ENCODE measurements around the gene DDIT4. TPM values are rescaled to one million over a fixed set of nuclear protein-coding genes. Genes with fewer than 3 reads are reported as not detected.

DDIT4 gene
- total RNA-seq, 2 experiments from 2014 or later = 750 to 1,039 TPM

- H3K4me1 Mint-ChIP-seq = peaks cover 31% of the 10 kb centered on the region
- no peak for DNase-seq
- CTCF ChIA-PET = interaction anchor here (0.7 to 2.1 kb wide), 2 partner anchors 100 to 196 kb away, joined by 4 to 5 read pairs; no protein-coding TSS in a partner anchor
- no peak overlapping the region for H3K27ac Mint-ChIP-seq
- peaks cover 19% of the 10 kb centered on the region for H3K36me3 Mint-ChIP-seq (ENCODE audit: low read depth)
- no peaks in the 10 kb centered on the region for H3K9me3 Mint-ChIP-seq (ENCODE audit: low read depth)
- POLR2A ChIA-PET = no interaction called here
- no peaks in the 10 kb centered on the region for H3K27me3 Mint-ChIP-seq
- ATAC-seq = no peak
- H3K4me3 Mint-ChIP-seq = no peak overlapping the region
- intact Hi-C loops (cut with DNase I, micrococcal nuclease) = no loop called here
Observed at GRCh38 chr10:72238392-72239175, 35.1 kb upstream of the DDIT4 start.

DNA sequence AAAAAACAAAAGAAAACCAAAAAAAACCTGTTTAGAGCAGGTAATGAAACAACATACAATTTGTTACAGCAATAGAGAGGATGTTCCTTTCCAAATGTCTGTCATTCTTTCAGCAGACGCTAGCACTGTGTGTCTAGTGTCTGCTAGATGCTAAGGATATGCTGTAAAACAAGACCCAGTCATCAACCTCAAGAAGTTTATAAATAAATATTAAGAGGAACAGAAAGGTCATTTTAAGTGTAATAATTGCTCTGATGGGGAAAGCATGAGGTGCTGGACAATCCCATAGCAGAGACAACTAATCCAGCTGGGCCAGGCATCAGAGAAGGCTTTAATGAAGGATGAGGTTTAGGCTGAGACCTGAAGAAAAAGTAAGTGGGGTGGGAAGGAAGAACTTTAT, 34.3 kb upstream of the DDIT4 start:
- Mint-ChIP-seq H3K36me3 (ENCODE audit: low read depth) (peaks cover 16% of the 10 kb centered on the region), H3K4me3 (no peak overlapping the region), H3K9me3 (ENCODE audit: low read depth) (no peaks in the 10 kb centered on the region), H3K27me3 (no peaks in the 10 kb centered on the region), H3K27ac (peak overlapping the region; percentile 26), H3K4me1 (peaks cover 39% of the 10 kb centered on the region)
- intact Hi-C loops (cut with DNase I, micrococcal nuclease) = no loop called here
- ATAC-seq = no peak
- POLR2A ChIA-PET = no interaction called here
- no peak for DNase-seq
- CTCF ChIA-PET = interaction anchor here (0.6 kb wide), 2 partner anchors 10 to 98 kb away, joined by 3 read pairs; no protein-coding TSS in a partner anchor

GRCh38 chr10:72240371-72240770, 33.4 kb upstream of the DDIT4 start:
- Mint-ChIP-seq H3K9me3 (ENCODE audit: low read depth) (no peaks in the 10 kb centered on the region), H3K36me3 (ENCODE audit: low read depth) (peaks cover 11% of the 10 kb centered on the region), H3K27me3 (no peaks in the 10 kb centered on the region), H3K4me1 (peaks cover 49% of the 10 kb centered on the region), H3K27ac (no peak overlapping the region), H3K4me3 (no peak overlapping the region)
- DNase-seq = no peak
- ChIA-PET POLR2A (no interaction called here), CTCF (interaction anchor here (0.6 to 1.4 kb wide), 2 partner anchors 25 to 34 kb away, joined by 3 read pairs; no protein-coding TSS in a partner anchor)
- intact Hi-C loops (cut with DNase I, micrococcal nuclease) = loop anchor here in 1 of 2 experiments (10.0 kb wide), 1 partner anchor 276 kb away; the partner anchor contains the start of gene CHST3
- no peak for ATAC-seq

- Mint-ChIP-seq H3K36me3 (ENCODE audit: low read depth) (peaks cover 3% of the 10 kb centered on the region), H3K9me3 (ENCODE audit: low read depth) (no peaks in the 10 kb centered on the region), H3K27ac (peak overlapping the region; percentile 76), H3K4me3 (no peak overlapping the region), H3K4me1 (peaks cover 60% of the 10 kb centered on the region), H3K27me3 (no peaks in the 10 kb centered on the region)
- DNase-seq (no peak), ATAC-seq (no peak)
- CTCF ChIA-PET = interaction anchor here (0.7 to 1.4 kb wide), 3 partner anchors 19 to 138 kb away, joined by 3 read pairs; no protein-coding TSS in a partner anchor
- POLR2A ChIA-PET = interaction anchor here (0.7 kb wide), 1 partner anchor 13 kb away, joined by 14 read pairs; no protein-coding TSS in a partner anchor
- intact Hi-C loops (cut with DNase I, micrococcal nuclease) = loop anchor here in 1 of 2 experiments (10.0 kb wide), 1 partner anchor 277 kb away; the partner anchor contains the start of gene CHST3
Observed at GRCh38 chr10:72241691-72242252, 32.0 kb upstream of the DDIT4 start.

DNA sequence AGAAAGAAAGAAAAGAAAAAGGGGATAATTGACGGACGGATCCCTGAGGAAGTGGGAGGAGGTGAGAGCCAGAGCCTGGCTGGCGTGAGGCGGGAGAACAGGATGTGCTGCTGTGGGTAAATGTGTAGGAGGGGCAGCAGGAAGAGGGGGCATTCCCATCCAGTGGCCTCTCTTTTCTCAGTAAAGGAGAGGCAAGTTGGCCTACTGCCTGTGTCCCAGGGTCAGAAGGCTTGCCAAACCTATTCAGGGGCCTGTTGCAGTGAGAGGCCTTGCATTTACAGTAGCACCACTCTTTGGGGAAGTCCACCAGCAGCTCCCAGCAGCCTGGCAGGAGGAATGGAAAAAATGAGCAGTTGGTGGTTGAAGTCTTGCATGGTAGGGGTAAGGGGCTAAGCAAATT, 31.0 kb upstream of the DDIT4 start:
- intact Hi-C loops (cut with DNase I, micrococcal nuclease) = loop anchor here in 1 of 2 experiments (10.0 kb wide), 1 partner anchor 278 kb away; the partner anchor contains the start of gene CHST3

DNA sequence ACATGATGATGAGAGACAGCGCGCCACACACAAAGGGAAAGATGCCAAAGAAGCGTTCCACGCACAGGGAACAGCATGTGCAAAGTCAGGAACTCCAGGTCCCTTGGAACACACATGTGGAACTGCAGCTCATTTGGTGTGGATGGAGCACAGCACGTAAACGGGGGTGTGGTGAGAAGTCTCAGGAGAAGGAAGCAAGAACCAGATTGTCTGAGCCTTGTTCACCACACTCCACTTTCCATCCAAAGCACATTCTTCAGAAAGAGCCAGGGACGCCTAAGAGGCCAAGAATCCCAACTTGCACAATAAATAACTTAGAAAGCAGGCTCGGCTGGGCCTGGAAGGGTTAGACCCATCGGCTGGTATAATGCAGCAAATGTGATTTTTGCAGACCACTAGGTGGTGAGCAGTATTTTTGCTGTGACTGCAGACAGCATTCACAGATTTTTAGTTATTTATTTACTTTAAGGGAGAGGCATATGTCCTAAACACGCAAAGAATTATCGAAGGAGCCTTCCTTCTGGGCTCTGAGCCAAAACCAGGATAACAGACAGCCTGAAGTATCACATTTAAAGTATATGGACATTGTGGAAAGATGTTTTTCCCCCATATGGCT, 29.8 kb upstream of the DDIT4 start:
- no peaks in the 10 kb centered on the region for H3K27me3 Mint-ChIP-seq
- CTCF ChIA-PET = interaction anchor here (0.7 to 1.1 kb wide), 2 partner anchors 62 to 93 kb away, joined by 4 to 5 read pairs; no protein-coding TSS in a partner anchor
- H3K4me3 Mint-ChIP-seq = peak overlapping the region; percentile 15
- H3K36me3 Mint-ChIP-seq (ENCODE audit: low read depth) = peaks cover 2% of the 10 kb centered on the region
- peaks cover 76% of the 10 kb centered on the region for H3K4me1 Mint-ChIP-seq
- DNase-seq (no peak), ATAC-seq (no peak)
- H3K9me3 Mint-ChIP-seq (ENCODE audit: low read depth) = no peaks in the 10 kb centered on the region
- H3K27ac Mint-ChIP-seq = peak overlapping the region; percentile 89
- intact Hi-C loops (cut with DNase I, micrococcal nuclease) = loop anchor here (1.0 to 10.0 kb wide), 2 partner anchors 18 to 279 kb away; partner anchors contain the start of gene CHST3 (in 1 of the 2)
- POLR2A ChIA-PET = interaction anchor here (0.6 kb wide), 3 partner anchors 15 to 136 kb away, joined by 3 to 5 read pairs (median 4); no protein-coding TSS in a partner anchor

More for the DNA sequence above, 31.0 kb upstream of the DDIT4 start:
- H3K27me3 Mint-ChIP-seq = no peaks in the 10 kb centered on the region
- DNase-seq (peak; percentile 57), ATAC-seq (peak; percentile 64)
- ChIA-PET POLR2A (no interaction called here), CTCF (interaction anchor here (0.5 to 1.1 kb wide), 3 partner anchors 45 to 94 kb away, joined by 3 to 4 read pairs (median 3); no protein-coding TSS in a partner anchor)
- peak overlapping the region; percentile 76 for H3K27ac Mint-ChIP-seq
- H3K9me3 Mint-ChIP-seq (ENCODE audit: low read depth) = no peaks in the 10 kb centered on the region
- H3K4me3 Mint-ChIP-seq = peak overlapping the region; percentile 13
- peaks cover 68% of the 10 kb centered on the region for H3K4me1 Mint-ChIP-seq
- peaks cover 2% of the 10 kb centered on the region for H3K36me3 Mint-ChIP-seq (ENCODE audit: low read depth)

- H3K36me3 Mint-ChIP-seq (ENCODE audit: low read depth) = peaks cover 2% of the 10 kb centered on the region
- H3K9me3 Mint-ChIP-seq (ENCODE audit: low read depth) = no peaks in the 10 kb centered on the region
- ATAC-seq = no peak
- no peak for DNase-seq
- peak overlapping the region; percentile 89 for H3K27ac Mint-ChIP-seq
- no peaks in the 10 kb centered on the region for H3K27me3 Mint-ChIP-seq
- CTCF ChIA-PET = interaction anchor here (0.8 kb wide), 1 partner anchor 12 kb away, joined by 3 read pairs; no protein-coding TSS in a partner anchor
- peaks cover 77% of the 10 kb centered on the region for H3K4me1 Mint-ChIP-seq
- H3K4me3 Mint-ChIP-seq = peak overlapping the region; percentile 15
- POLR2A ChIA-PET = no interaction called here
- intact Hi-C loops (cut with DNase I, micrococcal nuclease) = loop anchor here (1.0 to 10.0 kb wide), 2 partner anchors 18 to 280 kb away; partner anchors contain the start of gene CHST3 (in 1 of the 2)
Observed at GRCh38 chr10:72244573-72245038, 29.1 kb upstream of the DDIT4 start.

- ChIA-PET CTCF (interaction anchor here (0.7 to 1.3 kb wide), 7 partner anchors 17 to 103 kb away, joined by 3 to 4 read pairs (median 3); no protein-coding TSS in a partner anchor), POLR2A (interaction anchor here (1.1 to 1.4 kb wide), 2 partner anchors 9 to 27 kb away, joined by 4 to 5 read pairs; partner anchors contain the start of gene DDIT4)
- Mint-ChIP-seq H3K4me3 (peak overlapping the region; percentile 11), H3K27ac (peak overlapping the region; percentile 89), H3K9me3 (ENCODE audit: low read depth) (no peaks in the 10 kb centered on the region), H3K4me1 (peaks cover 85% of the 10 kb centered on the region), H3K36me3 (ENCODE audit: low read depth) (peaks cover 2% of the 10 kb centered on the region), H3K27me3 (no peaks in the 10 kb centered on the region)
- DNase-seq (peak; percentile 36), ATAC-seq (no peak)
- intact Hi-C loops (cut with DNase I, micrococcal nuclease) = loop anchor here in 1 of 2 experiments (10.0 kb wide), 1 partner anchor 281 kb away; the partner anchor contains the start of gene CHST3
Observed at GRCh38 chr10:72245949-72246525, 27.7 kb upstream of the DDIT4 start.

DNA sequence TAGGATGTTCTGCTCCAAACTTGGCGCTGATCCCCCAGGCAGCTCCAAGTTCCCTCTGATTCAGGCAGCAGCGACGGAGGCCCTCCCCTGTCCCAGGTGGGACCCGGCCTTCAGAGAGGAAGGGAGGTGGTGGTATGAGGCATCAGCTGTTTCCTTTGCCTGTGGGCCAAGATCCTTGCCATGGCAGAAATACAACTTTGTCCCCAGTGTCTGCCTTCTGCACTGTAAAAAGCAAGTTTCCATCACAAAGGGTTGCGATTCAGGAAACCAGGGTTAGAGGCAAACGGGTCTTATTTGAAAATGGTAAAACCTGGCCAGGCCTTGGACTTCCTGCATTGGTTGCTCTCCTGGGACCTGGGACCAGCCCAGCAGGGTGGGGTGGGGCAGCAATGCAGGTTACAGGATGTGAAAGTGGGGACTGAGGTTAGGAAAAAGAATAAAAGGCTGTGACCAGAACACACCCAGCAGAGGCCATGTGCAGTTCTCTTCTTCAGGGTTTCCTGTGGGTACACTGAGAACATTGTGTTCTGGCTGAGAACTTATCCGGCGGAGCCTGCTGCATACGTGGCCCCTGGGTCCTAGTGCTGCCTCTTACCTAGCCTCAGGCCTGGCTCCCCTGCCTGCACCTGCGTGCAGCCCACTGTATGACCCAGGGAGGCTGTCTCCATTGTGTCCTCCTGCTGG, 25.1 kb upstream of the DDIT4 start:
- H3K36me3 Mint-ChIP-seq (ENCODE audit: low read depth) = peaks cover 2% of the 10 kb centered on the region
- ATAC-seq (peak; percentile 91), DNase-seq (peak; percentile 84)
- H3K4me3 Mint-ChIP-seq = peak overlapping the region; percentile 71
- no peaks in the 10 kb centered on the region for H3K9me3 Mint-ChIP-seq (ENCODE audit: low read depth)
- no peaks in the 10 kb centered on the region for H3K27me3 Mint-ChIP-seq
- H3K27ac Mint-ChIP-seq = peak overlapping the region; percentile 89
- H3K4me1 Mint-ChIP-seq = peaks cover 82% of the 10 kb centered on the region
- intact Hi-C loops (cut with DNase I, micrococcal nuclease) = loop anchor here (1.0 to 10.0 kb wide), 6 partner anchors 12 to 284 kb away; partner anchors contain the start of genes CHST3 (in 1 of the 2) and DDIT4 (in 1 of the 2)
- ChIA-PET CTCF (interaction anchor here (0.7 to 1.7 kb wide), 8 partner anchors 10 to 200 kb away, joined by 3 to 7 read pairs (median 4); partner anchors contain the start of gene DDIT4), POLR2A (interaction anchor here (0.6 to 3.1 kb wide), 3 partner anchors 12 to 91 kb away, joined by 4 to 15 read pairs (median 6); no protein-coding TSS in a partner anchor)

Data from activated CD4-positive, alpha-beta T cell treated with anti-CD3 and anti-CD28 coated beads for 36 hours (primary cell).